GM21619 (cell line): ENCODE measurements around the gene ANKUB1.
A peak's percentile ranks its signal among the peaks of the same experiment; 100 is the strongest.
"Not testable (repeated sequence)": the region's sequence is repeated elsewhere in the genome, so short reads cannot be mapped to it uniquely, and the experiment has no call there.

Source experiments
- ATAC-seq: cut with Tn5 transposase; IDR thresholded peaks from one replicate; pipeline ENCODE4 v1.9.1; 2021; ENCODE audit not compliant: unreplicated experiment

Gene ANKUB1, protein sequence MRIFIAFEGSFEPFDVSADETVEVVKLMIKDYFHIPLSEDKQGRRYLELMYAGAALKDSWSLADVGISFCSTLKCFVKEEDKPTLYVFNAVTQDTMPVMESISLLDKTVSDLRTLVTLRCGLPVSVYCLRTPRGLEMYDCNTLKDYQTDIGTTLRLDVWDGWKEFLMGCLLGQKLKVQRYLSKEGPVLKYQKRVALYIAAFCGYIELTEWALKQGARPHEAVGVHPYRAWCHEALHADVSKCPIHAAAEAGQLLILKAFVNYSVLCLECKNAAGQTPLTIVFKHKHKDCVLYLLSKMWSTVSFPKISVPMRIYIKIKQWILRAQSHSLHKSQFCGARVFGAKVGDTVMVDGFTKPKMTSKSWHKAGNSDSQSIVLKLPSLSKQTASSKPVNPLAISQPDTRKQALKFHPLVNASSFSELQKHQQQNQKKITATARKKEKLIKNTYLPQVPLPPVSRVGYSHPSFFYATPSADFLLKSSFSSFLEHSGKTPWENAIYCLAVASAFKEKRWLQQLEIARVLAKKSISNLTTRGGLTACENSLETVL

DNA sequence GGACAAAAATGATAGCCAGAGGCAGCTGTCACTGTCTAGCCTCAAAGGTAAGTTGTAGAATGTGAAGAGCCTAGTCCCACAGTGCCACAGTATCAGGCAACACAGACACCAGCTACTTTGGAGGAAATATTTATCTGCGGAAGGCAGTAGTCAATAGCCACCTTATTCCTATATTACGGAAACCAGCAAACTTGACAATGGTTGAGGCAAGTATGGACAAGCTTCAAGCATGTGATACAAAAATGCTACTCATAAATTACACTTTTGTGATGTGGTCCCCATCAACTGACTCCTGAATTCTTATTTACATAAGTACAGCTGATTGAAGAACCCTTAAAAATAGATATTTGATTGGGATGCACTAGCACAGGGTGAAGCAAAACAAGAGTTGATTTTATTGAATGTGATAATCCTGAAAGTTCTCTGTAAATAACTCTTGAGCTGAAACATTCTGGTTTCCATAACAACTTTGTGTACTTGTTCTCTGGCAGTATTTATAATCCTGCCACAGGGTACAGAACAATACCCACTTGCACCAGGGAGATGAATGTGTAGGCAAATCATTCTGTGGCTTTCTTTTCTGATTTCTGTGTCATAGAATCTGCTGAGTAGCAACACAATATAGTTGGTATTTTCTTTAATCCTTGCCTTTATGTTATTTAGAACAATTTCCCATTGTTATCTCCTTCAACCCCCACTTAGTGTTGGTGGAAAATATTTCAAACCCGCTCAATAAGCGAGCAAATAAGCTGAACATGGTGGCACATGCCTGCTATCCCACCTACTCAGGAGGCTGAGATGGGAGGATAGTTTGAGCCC is at the start of gene ANKUB1:
ANKUB1 (minus strand) TSS at position 103 of the 819 bp plus-strand sequence. CDS start 188 bp downstream, outside the sequence.
- no peak for ATAC-seq

DNA sequence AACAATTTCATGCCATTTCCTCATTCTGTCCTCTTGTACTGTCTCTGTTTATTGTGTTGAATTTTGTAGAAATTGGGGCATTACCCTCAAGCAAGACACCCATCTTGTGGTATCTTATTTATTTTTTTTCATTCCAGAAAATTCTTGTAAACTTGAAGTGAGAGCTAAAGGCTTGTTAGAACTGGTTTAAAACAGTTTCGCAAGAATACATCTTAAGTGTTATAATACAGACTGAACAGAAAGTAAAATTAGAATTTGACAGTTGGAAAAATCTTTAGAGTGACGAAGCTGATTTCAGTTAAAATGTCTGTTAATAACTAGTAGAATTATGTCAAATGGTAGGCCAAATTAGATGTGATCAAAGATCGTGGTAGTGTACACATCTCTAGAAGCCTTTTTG is 47.5 kb upstream of the ANKUB1 start:
- no peak for ATAC-seq

DNA sequence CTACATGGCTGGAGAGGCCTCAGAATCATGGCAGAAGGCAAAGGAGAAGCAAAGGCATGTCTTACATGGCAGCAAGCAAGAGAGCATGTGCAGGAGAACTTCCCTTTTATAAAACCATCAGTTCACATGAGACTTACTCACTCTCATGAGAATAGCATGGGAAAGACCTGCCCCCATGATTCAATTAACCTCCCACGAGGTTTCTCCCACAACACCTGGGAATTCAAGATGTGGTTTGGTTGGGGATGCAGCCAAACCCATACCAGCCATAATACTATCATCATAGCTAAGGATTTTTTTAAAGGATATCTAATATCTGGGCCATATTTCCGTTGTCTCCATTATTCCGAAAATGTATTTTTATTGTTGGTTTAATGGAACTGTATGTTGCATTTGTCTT is 47.1 kb upstream of the ANKUB1 start:
- ATAC-seq: not testable (repeated sequence)

DNA sequence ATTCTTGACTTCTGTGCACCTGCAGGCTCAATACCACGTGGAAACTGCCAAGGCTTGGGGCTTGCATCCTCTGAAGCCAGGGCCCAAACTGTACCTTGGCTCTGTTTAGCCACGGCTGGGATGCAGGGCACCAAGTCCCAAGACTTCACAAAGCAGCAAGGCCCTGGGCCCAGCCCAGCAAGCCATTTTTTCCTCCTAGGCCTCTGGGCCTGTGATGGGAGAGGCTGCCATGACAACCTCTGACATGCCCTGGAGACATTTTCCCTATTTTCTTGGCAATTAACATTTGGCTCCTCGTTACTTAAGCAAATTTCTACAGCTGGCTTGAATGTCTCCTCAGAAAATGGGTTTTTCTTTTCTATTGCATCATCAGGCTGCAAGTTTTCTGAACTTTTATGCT is 46.1 kb upstream of the ANKUB1 start:
- not testable (repeated sequence) for ATAC-seq

DNA sequence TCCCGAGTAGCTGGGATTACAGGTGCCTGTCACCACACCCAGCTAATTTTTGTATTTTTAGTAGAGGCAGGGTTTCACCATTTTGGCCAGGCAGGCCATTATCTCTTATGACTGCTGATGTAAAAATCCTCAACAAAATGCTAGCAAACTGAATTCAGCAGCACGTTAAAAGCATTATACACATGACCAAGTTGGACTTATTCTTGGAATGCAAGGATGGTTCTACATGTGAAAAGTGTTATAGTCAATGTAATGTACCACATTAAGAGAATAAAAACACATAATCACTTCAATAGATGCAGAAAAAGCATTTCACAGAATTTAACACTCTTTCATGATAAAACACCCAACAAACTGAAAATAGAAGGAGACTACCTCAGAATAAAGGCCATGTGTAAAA is 40.9 kb upstream of the ANKUB1 start:
- no peak for ATAC-seq

DNA sequence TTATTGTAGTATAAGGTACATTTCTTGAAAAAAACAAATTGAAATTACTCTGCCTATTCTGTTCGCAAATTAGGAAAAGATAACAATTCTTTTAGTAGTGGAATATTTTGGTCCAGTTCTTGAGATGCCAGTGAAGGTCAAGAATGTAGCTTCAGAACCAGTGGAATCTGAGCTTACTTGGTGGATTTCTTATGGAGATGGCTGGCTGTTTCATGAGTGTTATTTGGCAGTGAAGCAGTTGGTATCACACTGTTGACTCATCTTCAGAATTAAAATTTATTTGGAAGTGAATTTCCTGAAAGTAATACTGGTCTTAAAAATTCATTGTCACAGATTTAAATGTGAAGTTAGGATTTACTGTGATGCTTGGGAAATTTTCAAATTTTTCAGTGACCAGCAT is 39.7 kb upstream of the ANKUB1 start:
- ATAC-seq: no peak

DNA sequence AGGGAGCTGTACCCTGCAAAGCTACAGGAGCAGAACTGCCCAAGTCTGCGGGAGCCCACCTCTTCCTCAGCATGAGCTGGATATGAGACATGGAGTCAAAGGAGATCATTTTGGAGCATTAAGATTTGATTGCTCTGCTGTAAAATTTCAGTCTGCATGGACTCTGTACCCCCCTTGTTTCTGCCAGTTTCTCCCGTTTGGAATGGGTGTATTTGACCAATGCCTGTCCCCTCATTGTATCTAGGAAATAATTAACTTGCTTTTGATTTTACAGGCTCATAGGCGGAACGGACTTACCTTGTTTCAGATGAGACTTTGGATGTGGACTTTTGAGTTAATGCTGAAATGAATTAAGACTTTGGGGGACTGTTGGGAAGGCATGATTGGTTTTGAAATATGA is 39.0 kb upstream of the ANKUB1 start:
- no peak for ATAC-seq

DNA sequence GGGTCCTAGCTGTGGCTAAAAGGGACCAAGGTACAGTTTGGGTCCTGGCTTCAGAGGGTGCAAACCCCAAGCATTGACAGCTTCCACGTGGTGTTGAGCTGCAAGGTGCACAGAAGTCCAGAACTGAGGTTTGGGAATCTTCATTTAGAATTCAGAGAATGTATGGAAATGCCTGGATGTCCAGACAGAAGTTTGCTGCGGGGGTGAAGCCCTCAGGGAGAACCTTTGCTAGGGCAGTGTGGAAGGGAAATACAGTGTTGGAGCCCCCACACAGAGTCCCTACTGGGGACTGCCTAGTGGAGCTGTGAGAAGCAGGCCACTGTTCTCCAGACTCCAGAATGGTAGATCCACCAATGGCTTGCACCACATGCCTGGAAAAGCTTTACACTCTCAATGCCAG is 38.5 kb upstream of the ANKUB1 start:
- no peak for ATAC-seq

DNA sequence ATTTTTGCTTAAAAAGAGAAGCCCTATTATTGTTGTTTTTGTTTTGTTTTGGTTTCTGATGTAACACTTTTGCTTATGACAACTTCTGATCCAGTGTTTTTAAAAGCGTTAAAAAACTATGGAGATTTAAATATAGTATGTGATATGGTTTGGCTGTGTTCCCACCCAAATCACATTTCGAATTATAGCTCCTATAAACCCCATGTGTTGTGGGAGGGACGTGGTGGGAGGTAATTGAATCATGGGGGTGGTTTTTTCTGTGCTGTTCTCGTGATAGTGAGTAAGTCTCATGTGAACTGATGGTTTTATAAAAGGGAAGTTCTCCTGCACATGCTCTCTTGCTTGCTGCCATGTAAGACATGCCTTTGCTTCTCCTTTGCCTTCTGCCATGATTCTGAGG is 37.3 kb upstream of the ANKUB1 start:
- ATAC-seq: not testable (repeated sequence)

DNA sequence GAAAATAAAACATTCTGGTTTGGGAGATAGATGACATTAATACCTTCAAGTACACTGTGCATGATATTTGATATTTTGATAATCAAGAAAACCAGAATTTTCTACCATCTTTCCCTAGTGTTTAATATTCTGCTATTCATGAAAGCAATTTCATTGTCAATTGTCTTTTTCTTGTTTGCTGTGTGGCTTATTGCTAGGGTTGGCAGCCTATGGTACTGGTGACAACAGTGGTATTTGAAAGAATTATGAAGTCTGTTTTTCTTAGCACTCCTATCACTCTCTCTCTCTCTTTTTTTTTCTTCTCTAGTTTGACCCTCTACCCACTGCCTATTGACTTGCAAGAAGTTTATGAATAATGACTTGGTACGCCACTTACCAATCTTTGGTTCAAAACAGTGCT is 36.0 kb upstream of the ANKUB1 start:
- ATAC-seq: no peak

DNA sequence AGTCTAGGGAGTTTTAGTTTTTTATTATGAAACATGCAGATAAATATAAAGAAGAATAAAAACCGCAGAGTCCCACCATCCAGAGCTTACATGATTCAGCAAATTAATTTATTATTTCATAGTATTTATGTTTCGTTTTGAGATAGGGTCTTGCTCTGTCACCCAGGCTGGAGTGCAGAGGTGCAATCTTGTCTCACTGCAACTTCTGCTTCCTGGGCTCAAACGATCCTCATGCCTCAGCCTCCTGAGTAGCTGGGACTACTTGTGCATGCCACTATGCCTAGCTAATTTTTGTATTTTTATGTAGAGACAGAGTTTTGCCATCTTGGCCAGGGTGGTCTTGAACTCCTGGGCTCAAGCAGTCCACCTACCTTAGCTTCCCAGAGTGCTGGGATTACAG is 34.3 kb upstream of the ANKUB1 start:
- ATAC-seq: no peak

DNA sequence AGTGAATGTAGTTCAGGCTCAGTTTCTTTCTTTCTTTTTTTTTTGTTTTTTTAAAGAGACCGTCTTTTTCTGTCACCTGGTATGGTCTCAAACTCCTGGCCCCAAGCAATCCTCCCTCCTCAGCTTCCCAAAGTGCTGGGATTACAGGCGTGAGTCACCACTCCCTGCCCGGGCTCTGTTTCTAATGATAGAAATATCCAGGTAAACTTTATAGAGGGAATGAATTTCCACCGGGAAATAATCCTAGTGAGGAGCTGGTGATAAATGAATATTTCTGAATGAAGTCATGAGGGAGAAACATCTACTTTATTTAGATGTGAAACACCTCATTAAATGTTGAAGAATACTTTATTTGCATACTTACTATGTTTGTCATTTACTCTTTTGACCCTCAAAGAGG is 27.8 kb upstream of the ANKUB1 start:
- ATAC-seq: no peak

DNA sequence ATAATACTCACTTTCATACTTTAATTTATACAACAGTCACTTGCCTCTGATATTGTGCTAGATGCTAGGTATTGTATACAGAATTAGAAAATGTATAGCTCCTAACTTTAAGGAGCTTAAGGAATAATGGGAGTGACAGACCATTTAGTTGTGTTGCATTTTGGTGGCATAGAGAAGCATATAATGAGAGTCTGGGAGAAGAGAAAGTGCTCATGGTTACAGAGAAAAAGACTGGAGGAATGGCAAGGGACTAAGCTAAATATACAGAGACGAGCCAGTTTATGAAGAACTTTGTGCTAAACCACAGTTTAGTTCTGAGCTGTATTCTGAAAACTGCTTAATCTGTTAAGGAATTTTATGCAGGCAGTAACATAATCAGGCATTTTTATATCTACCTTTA is 27.1 kb upstream of the ANKUB1 start:
- no peak for ATAC-seq

DNA sequence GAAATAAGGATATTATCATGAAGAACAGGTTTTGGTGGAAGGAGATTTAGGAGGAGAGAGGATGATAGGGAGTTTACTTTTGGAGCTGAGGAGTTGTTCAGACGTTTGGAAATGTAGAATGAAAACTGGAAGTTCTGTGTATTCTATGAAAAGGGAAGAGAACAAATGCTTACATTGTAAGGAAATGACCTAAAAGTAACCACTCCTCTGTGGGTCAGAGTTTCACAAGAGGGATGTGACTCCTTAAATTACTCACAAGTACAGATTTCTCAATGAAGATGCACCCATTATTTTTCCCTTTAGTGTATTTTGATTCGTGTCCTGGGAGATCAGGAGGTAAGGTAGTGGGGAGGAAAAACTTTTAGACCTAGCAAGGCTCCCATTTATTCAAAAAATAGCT is 24.6 kb upstream of the ANKUB1 start:
- no peak for ATAC-seq

DNA sequence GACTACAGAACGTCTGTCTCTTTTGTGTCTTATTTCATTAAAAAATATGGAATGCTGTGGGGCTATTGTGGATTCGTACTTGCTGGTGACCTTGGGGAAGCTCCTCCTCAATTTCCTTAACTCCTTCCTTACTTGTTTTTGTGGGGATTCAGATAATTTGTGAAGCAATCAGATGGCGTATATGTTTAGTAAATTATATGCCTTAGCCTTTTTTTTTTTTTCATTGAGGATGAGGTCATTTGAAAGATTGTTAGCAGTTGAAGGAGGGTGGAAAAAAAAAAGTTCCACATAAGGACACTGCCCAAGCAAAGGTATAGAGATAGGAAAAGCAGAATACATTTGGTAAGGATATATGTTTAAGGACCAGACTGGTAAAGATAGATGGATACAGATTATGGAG is 24.0 kb upstream of the ANKUB1 start:
- no peak for ATAC-seq

DNA sequence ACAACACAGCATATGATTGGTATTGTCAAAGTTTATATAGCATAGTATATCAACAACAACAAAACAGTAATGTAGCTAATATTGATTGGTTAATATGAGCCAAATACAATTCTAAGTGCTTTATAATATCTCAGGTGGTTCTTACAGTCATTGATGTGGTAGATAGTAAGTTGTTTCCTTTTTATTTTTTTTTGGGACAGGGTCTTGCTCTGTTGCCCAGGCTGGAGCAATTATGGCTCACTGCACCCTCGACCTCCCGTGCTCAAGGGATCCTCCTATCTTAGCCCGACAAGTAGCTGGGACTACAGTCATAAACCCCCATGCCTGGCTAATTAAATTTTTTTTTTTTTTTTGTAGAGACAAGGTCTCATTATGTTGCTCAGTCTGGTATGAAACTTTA is 23.4 kb upstream of the ANKUB1 start:
- no peak for ATAC-seq

DNA sequence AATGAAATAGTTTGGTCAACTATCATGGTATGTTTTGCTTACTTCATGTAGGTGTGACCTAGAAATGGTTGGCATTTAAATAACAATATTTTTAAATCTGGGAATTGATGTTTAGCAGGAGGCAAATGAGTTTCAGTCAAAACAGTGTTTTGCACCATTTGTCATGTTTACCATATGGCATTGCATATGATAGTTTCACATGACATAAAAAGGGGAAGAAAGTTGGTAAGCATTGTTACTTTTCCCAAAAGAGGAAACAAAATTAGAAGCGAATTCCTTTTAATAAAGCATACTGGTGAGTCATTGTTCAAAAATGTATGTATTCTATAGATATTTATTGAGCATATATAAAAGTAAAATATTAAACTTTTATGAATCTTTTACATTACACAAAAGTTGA is 23.0 kb upstream of the ANKUB1 start:
- no peak for ATAC-seq

DNA sequence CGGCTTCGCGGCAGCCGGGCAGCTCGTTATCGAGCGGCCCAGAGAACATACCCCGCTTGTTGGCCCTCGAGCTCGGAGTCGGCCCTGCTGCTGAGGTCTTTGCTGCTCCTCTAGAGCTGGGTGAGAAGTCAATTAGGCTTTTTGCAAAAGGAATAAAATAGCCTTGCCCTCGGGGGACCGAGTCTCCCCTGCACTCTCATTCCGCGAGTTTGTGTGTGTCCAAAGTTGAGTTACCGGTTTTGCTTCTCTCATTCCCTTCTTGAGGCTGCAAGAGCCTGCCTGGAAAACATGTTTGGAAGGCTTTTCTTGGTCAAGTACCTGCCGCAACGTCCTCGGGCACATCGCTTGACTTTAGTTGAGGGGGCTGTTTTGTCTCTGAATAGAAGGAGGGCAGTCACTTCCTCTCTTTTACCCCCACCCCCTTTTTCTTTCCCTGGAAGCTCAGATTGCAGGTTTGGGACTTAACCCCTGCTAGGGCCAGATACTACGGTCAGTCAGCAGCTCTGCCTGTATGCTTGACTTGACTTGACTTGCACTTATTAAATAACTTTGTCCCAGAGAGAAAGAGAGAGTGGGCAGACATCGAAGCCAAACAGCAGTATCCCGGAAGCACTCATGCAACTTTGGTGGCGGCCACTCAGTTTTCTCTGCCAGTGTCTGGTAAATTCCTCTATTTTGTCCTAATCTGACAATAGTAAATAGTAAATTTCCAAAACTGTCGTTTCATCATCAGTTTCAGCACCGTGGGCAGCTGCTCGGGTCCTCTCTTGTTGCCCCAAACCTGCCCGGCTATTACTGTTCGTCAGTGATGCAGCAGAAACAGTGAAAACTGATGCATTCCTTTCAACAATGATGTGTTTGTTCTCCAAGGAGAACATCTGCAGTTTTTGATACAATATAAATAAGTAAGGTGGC is 21.3 kb upstream of the ANKUB1 start:
- peak; percentile 14 for ATAC-seq

DNA sequence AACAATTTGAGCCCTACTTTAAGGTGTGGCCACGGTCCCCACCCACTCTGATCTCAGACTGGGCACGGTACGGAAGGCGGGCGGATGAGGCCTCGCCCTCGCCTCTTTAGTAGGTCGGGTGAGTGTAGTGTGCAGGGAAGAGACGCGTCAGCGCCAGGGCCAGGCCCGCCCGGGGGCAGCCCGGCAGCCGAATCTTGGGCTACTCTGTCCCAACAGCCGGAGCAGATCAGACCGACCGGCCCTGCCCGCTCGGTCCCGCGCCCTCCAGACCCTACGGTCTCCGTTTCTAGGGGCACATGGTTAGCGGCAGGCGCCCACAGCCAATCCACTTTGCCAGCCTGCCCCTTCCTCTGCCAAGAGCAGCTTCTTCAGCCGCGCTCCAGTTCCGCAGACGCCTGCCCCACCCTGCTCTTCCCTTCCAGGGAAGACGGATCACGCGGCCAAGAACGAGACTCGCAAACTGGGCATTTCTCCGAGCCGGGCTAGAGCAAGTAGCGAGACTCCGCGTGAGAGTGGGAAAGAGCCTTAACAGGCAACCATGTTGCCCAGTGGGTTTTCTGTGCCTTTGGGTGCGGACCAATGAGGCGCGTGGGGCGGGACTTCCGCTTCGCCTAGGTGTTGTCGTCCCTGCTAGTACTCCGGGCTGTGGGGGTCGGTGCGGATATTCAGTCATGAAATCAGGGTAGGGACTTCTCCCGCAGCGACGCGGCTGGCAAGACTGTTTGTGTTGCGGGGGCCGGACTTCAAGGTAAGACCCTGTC is 20.4 kb upstream of the ANKUB1 start, which contains the start of gene RNF13:
RNF13 (plus strand) TSS at position 610 of the 761 bp plus-strand sequence. CDS start 32,812 bp downstream, outside the sequence.
- peak; percentile 90 for ATAC-seq

DNA sequence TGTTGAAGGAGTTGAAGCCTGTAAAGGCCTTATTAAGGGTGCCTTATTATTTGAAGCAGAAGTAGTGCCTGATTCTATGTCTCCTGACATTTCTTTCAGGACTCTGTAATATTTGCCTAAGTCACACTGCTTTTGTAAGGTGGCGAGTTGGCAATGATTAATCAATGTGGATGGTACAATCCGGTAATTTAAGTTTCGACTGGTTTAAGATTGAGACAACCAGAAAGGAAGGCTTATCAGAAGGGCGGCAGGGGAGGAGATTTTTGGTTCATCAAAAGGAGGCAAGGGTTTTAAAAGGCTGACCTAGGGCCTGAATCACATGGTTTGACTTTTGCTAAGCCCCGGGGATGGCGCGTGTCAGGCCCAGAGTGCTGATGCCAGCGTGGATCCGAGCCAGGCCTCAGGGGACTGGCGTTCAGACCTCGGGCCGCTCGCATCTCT is 19.8 kb upstream of the ANKUB1 start:
- no peak for ATAC-seq
